HepG2 (cell line): ENCODE results near the gene DENND10. TPM values are rescaled to one million over a fixed set of nuclear protein-coding genes. Genes with fewer than 3 reads are reported as not detected.
A peak's percentile ranks its signal among the peaks of the same experiment; 100 is the strongest.

ENCODE experiments used
- HNF4A ChIP-seq: sonication (generic); formaldehyde crosslinking; IDR thresholded peaks from 2 replicates; pipeline ENCODE4 v1.4.0; 2020; ENCODE audit warnings: missing genetic modification reagents
- KMT2B ChIP-seq: IDR thresholded peaks from 2 replicates; pipeline ENCODE4 v1.6.1; 2016; ENCODE audit warnings: missing genetic modification reagents, missing compliant biosample characterization
- LCORL ChIP-seq, 2 experiments: fragments of 450-650 bp in 1 of 2; sonication (generic) in 1 of 2; formaldehyde crosslinking in 1 of 2; IDR thresholded peaks; 2 replicates each; pipeline versions ENCODE4 v1.5.0 to v1.6.1; 2017 to 2020; ENCODE audit warnings: antibody characterized with exemption in 1 of 2, missing genetic modification reagents in 1 of 2
- MEF2D ChIP-seq: sonication (generic); formaldehyde crosslinking; IDR thresholded peaks from 2 replicates; pipeline ENCODE4 v1.5.1; 2020; ENCODE audit warnings: mild to moderate bottlenecking, missing genetic modification reagents
- MTF1 ChIP-seq: sonication (generic); formaldehyde crosslinking; IDR thresholded peaks from 2 replicates; pipeline ENCODE4 v1.5.0; 2020; ENCODE audit warnings: missing genetic modification reagents
- NR3C1 ChIP-seq: sonication (generic); formaldehyde crosslinking; IDR thresholded peaks from 2 replicates; pipeline ENCODE4 v1.4.0; 2020; ENCODE audit warnings: missing genetic modification reagents
- ONECUT2 ChIP-seq: sonication (generic); formaldehyde crosslinking; IDR thresholded peaks from 2 replicates; pipeline ENCODE4 v1.4.0; 2020; ENCODE audit warnings: missing genetic modification reagents
- RBM39 ChIP-seq: fragments of 200-400 bp; formaldehyde crosslinking; IDR thresholded peaks from one replicate; pipeline ENCODE4 v1.6.1; 2018; ENCODE audit warnings: antibody characterized with exemption, mild to moderate bottlenecking, low read depth, low read length; ENCODE audit not compliant: poor library complexity, severe bottlenecking
- RFX5 ChIP-seq: IDR thresholded peaks from 2 replicates; pipeline ENCODE4 v1.6.1; 2011; ENCODE audit warnings: low read depth, low read length, improper control_type of control experiment
- SALL1 ChIP-seq: sonication (generic); formaldehyde crosslinking; IDR thresholded peaks from 2 replicates; pipeline ENCODE4 v1.8.0; 2022; ENCODE audit warnings: mild to moderate bottlenecking, missing genetic modification reagents
- ZFP36 ChIP-seq: fragments of 150-350 bp; IDR thresholded peaks from 2 replicates; pipeline ENCODE4 v1.6.1; 2018; ENCODE audit warnings: borderline replicate concordance, low read length, low read depth; ENCODE audit not compliant: partially characterized antibody
- ZFYVE20 ChIP-seq: sonication (generic); formaldehyde crosslinking; IDR thresholded peaks from 2 replicates; pipeline ENCODE4 v1.8.0; 2023; ENCODE audit warnings: low read depth, mild to moderate bottlenecking, moderate library complexity, missing genetic modification reagents, borderline replicate concordance
- ZNF251 ChIP-seq: sonication (generic); formaldehyde crosslinking; IDR thresholded peaks from 2 replicates; pipeline ENCODE4 v1.9.0; 2021; ENCODE audit warnings: mild to moderate bottlenecking, missing genetic modification reagents
- ZNF761 ChIP-seq: sonication (generic); formaldehyde crosslinking; conservative IDR thresholded peaks from 2 replicates; pipeline ENCODE4 v1.4.0; 2020; ENCODE audit warnings: mild to moderate bottlenecking, missing genetic modification reagents
- ZZZ3 ChIP-seq: sonication (generic); formaldehyde crosslinking; IDR thresholded peaks from 2 replicates; pipeline ENCODE4 v1.4.0; 2020; ENCODE audit warnings: missing genetic modification reagents, mild to moderate bottlenecking, borderline replicate concordance
- polyA plus RNA-seq, 8 experiments: library from polyadenylated mRNA; depleted of rRNA in 3 of 8; stranded (reverse) in 7 of 8; unstranded in 1 of 8; fragments of >200 nt; fragmentation: Illumina TruSeq in 4 of 8; extraction: Trizol in 4 of 8; gene quantifications; 2 replicates each; pipeline versions ENCODE4 v1.2.1 to v1.2.3, GENCODE V29; 2011 to 2016; ENCODE audit warnings: low read depth in 4 of 8, missing spikeins in 1 of 8, mixed read lengths in 1 of 8; ENCODE audit not compliant: insufficient read depth in 1 of 8
- total RNA-seq, 5 experiments: library from RNA; depleted of rRNA; stranded (reverse); fragments of >200 nt; fragmentation: Illumina TruSeq; extraction: Trizol; gene quantifications; 2 replicates each; pipeline ENCODE4 v1.2.3, GENCODE V29; 2016; ENCODE audit warnings: low read depth in 1 of 5
- TF ChIP-seq, protein P1 (sequence below): sonication (generic); IDR thresholded peaks from 2 replicates; pipeline ENCODE4 v1.6.1; 2016; ENCODE audit warnings: low read depth, borderline replicate concordance
- TF ChIP-seq, protein P2 (sequence below): sonication (generic); formaldehyde crosslinking; IDR thresholded peaks from 2 replicates; pipeline ENCODE4 v1.8.0; 2022; ENCODE audit warnings: mild to moderate bottlenecking, missing genetic modification reagents, borderline replicate concordance
- TF ChIP-seq, protein P3 (sequence below), 2 experiments: IDR thresholded peaks; 2 replicates each; pipeline ENCODE4 v1.6.1; 2011 to 2012; ENCODE audit warnings: low read length in 2 of 2, borderline replicate concordance in 1 of 2, low read depth in 1 of 2, mild to moderate bottlenecking in 1 of 2, moderate library complexity in 1 of 2
- TF ChIP-seq, protein P4 (sequence below): sonication (generic); formaldehyde crosslinking; IDR thresholded peaks from 2 replicates; pipeline ENCODE4 v1.5.1; 2020; ENCODE audit warnings: missing genetic modification reagents, mild to moderate bottlenecking, borderline replicate concordance

Gene DENND10
- total and polyA plus RNA-seq, 2 of the 13 experiments (the other 11 are each of a cell fraction or from before 2014, with no cell fraction given), result 43.7 to 78.8 TPM

DNA sequence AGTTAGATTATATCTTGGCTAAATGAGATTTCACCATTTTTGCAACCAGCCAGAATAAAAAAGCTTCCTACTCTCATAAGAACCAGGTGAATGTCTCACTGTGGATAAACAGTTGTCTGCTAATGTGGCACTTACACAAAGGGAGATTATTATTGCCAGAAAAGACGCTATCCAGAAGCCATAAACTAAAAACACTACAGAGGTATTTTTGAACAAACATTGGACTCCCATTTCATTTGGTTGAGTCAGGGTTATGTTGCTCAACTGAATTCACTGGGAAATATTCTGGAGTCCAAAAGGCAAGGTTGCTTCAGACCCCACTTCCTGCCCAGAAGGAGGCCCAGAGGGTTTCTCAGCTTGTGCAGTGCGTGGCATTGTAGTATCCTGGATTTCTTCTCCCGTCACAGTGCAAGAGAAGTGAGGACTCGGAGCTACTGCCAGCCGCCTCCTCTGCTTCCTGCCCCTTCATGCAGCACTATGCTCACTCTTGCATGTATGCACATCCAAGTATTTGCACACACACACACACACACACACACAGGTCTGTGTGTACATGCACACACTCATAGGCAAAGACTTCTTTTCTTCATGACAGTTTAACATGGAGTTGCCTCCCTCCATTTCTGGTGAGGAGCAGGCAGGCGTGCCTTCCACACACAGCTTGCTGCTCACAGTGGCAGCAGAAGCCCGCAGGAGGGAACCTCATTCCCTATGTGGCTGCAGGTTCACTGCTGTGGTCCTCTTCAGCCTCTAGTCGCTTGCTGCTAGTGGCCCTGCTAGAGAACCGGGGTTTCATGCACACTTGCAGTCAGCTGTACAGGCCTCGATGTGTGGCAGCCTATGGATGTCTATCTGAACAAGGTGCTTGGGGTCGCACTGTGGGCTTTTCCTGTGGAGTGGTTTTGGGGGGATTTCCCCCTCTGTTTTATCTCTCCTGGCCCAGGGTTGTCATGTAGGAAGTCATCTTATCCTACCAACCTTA is 10.1 kb downstream of the DENND10 start (continued):
- peak; percentile 78 for TF ChIP-seq ZNF761 (CRISPR knock-in tag)
- peak; percentile 99 for TF ChIP-seq MEF2D
- TF ChIP-seq SALL1 (CRISPR knock-in tag), result peak; percentile 99
- no peak for TF ChIP-seq KMT2B (CRISPR knock-in tag)
- no peak for TF ChIP-seq ZFP36
- no peak for TF ChIP-seq RFX5
- no peak for TF ChIP-seq RBM39
- TF ChIP-seq LCORL (IDR thresholded peaks at IDR 0.05), result peak; percentile 33; the same call in 1 of the 2 replicates
- TF ChIP-seq LCORL (CRISPR knock-in tag; IDR thresholded peaks at IDR 0.05), result peak; percentile 87
- TF ChIP-seq ZNF251, result no peak
- TF ChIP-seq, protein P1, sequence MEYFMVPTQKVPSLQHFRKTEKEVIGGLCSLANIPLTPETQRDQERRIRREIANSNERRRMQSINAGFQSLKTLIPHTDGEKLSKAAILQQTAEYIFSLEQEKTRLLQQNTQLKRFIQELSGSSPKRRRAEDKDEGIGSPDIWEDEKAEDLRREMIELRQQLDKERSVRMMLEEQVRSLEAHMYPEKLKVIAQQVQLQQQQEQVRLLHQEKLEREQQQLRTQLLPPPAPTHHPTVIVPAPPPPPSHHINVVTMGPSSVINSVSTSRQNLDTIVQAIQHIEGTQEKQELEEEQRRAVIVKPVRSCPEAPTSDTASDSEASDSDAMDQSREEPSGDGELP, result peak; percentile 16; the same call in 1 of the 2 replicates
- TF ChIP-seq, protein P2, sequence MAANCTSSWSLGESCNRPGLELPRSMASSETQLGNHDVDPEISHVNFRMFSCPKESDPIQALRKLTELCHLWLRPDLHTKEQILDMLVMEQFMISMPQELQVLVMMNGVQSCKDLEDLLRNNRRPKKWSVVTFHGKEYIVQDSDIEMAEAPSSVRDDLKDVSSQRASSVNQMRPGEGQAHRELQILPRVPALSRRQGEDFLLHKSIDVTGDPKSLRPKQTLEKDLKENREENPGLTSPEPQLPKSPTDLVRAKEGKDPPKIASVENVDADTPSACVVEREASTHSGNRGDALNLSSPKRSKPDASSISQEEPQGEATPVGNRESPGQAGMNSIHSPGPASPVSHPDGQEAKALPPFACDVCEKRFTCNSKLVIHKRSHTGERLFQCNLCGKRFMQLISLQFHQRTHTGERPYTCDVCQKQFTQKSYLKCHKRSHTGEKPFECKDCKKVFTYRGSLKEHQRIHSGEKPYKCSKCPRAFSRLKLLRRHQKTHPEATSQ (CRISPR knock-in tag), result no peak
- TF ChIP-seq, protein P3, sequence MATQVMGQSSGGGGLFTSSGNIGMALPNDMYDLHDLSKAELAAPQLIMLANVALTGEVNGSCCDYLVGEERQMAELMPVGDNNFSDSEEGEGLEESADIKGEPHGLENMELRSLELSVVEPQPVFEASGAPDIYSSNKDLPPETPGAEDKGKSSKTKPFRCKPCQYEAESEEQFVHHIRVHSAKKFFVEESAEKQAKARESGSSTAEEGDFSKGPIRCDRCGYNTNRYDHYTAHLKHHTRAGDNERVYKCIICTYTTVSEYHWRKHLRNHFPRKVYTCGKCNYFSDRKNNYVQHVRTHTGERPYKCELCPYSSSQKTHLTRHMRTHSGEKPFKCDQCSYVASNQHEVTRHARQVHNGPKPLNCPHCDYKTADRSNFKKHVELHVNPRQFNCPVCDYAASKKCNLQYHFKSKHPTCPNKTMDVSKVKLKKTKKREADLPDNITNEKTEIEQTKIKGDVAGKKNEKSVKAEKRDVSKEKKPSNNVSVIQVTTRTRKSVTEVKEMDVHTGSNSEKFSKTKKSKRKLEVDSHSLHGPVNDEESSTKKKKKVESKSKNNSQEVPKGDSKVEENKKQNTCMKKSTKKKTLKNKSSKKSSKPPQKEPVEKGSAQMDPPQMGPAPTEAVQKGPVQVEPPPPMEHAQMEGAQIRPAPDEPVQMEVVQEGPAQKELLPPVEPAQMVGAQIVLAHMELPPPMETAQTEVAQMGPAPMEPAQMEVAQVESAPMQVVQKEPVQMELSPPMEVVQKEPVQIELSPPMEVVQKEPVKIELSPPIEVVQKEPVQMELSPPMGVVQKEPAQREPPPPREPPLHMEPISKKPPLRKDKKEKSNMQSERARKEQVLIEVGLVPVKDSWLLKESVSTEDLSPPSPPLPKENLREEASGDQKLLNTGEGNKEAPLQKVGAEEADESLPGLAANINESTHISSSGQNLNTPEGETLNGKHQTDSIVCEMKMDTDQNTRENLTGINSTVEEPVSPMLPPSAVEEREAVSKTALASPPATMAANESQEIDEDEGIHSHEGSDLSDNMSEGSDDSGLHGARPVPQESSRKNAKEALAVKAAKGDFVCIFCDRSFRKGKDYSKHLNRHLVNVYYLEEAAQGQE (IDR thresholded peaks at IDR 0.05; ENCODE audit: borderline replicate concordance in 1 of 2, low read depth in 1 of 2, low read length in 2 of 2), result peak in 1 of 2 experiments; percentile 70; a peak in 2 of 4 replicates
- TF ChIP-seq NR3C1 (CRISPR knock-in tag), result no peak
- TF ChIP-seq ZZZ3 (CRISPR knock-in tag), result no peak
- 0 out of 2 replicates have a peak, but pooled peaks have one; percentile 17 for TF ChIP-seq ONECUT2 (CRISPR knock-in tag)
- peak; percentile 97 for TF ChIP-seq HNF4A (CRISPR knock-in tag)
- no peak for TF ChIP-seq MTF1 (CRISPR knock-in tag)
- TF ChIP-seq ZFYVE20 (CRISPR knock-in tag), result no peak
- TF ChIP-seq, protein P4, sequence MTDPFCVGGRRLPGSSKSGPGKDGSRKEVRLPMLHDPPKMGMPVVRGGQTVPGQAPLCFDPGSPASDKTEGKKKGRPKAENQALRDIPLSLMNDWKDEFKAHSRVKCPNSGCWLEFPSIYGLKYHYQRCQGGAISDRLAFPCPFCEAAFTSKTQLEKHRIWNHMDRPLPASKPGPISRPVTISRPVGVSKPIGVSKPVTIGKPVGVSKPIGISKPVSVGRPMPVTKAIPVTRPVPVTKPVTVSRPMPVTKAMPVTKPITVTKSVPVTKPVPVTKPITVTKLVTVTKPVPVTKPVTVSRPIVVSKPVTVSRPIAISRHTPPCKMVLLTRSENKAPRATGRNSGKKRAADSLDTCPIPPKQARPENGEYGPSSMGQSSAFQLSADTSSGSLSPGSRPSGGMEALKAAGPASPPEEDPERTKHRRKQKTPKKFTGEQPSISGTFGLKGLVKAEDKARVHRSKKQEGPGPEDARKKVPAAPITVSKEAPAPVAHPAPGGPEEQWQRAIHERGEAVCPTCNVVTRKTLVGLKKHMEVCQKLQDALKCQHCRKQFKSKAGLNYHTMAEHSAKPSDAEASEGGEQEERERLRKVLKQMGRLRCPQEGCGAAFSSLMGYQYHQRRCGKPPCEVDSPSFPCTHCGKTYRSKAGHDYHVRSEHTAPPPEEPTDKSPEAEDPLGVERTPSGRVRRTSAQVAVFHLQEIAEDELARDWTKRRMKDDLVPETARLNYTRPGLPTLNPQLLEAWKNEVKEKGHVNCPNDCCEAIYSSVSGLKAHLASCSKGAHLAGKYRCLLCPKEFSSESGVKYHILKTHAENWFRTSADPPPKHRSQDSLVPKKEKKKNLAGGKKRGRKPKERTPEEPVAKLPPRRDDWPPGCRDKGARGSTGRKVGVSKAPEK (CRISPR knock-in tag), result peak; percentile 63; the same call in 1 of the 2 replicates
